Heart left ventricle (tissue), 16 donors: ENCODE results near the gene ZNF575. TPM values are rescaled to one million over a fixed set of nuclear protein-coding genes. Genes with fewer than 3 reads are reported as not detected.

Experiments used
- ATAC-seq, 4 donors: fragments of 200-7000 bp; cut with Tn5 transposase; one replicate each; pipeline ENCODE4 v1.9.1; 2020 to 2022; ENCODE audit warnings: moderate library complexity in 4 of 4, mild to moderate bottlenecking in 3 of 4, moderate number of reproducible peaks in 1 of 4
- DNase-seq, 5 donors: peaks; one replicate each; pipeline ENCODE4 v3.0.0-alpha.2; 2020
- H3K27ac ChIP-seq, 12 donors: fragments of 200-600 bp; sonication (generic) in 4 of 12; one replicate each; pipeline versions ENCODE4 v1.5.0 to v1.8.0; 2016 to 2022; ENCODE audit warnings: mild to moderate bottlenecking in 2 of 12
- H3K27me3 ChIP-seq, 9 donors: fragments of 200-600 bp; sonication (generic) in 2 of 9; one replicate each; pipeline versions ENCODE4 v1.5.1 to v1.8.0; 2016 to 2022; ENCODE audit warnings: mild to moderate bottlenecking in 3 of 9
- H3K36me3 ChIP-seq, 9 donors: fragments of 200-600 bp; sonication (generic) in 2 of 9; one replicate each; pipeline versions ENCODE4 v1.5.0 to v1.8.0; 2018 to 2022; ENCODE audit warnings: mild to moderate bottlenecking in 2 of 9
- H3K4me1 ChIP-seq, 12 donors: fragments of 200-600 bp; sonication (generic) in 4 of 12; one replicate each; pipeline versions ENCODE4 v1.5.0 to v1.8.0; 2016 to 2022; ENCODE audit warnings: mild to moderate bottlenecking in 3 of 12
- H3K4me3 ChIP-seq, 12 donors: fragments of 200-600 bp; sonication (generic) in 4 of 12; one replicate each; pipeline versions ENCODE4 v1.5.0 to v1.8.0; 2017 to 2022; ENCODE audit warnings: mild to moderate bottlenecking in 9 of 12, moderate library complexity in 4 of 12
- H3K9me3 ChIP-seq, 12 donors: fragments of 200-600 bp; sonication (generic) in 4 of 12; one replicate each; pipeline versions ENCODE4 v1.5.0 to v1.8.0; 2016 to 2022; ENCODE audit warnings: mild to moderate bottlenecking in 1 of 12
- CTCF ChIP-seq, 12 donors: fragments of 200-600 bp; sonication (generic) in 4 of 12; IDR thresholded peaks; one replicate each; pipeline versions ENCODE4 v1.5.0 to v1.8.0; 2018 to 2022; ENCODE audit warnings: antibody characterized with exemption in 12 of 12, mild to moderate bottlenecking in 5 of 12
- POLR2A ChIP-seq, 2 donors: fragments of 450-650 bp; IDR thresholded peaks; one replicate each; pipeline ENCODE4 v1.6.1; 2017; ENCODE audit warnings: antibody characterized with exemption in 2 of 2, mild to moderate bottlenecking in 2 of 2, moderate library complexity in 2 of 2
- WGBS, 4 donors: extraction: QIAGEN DNeasy Blood & Tissue Kit in 2 of 4; methylation state at CpG; one replicate each; pipeline versions ENCODE4 v1.1.5 to v1.1.7; 2013 to 2018; 5-methylcytosine and 5-hydroxymethylcytosine counted together
- intact Hi-C, 10 donors: fragments of 100-400 bp; cut with DNase I; formaldehyde crosslinking; loops; one replicate each; pipeline versions ENCODE4 v1.11.1 to v1.14.2; 2022
- polyA plus RNA-seq, 2 donors: library from polyadenylated mRNA; stranded (reverse); fragments of 200-250 nt; gene quantifications; one replicate each; pipeline ENCODE4 v1.2.3, GENCODE V29; 2013
- total RNA-seq, 9 donors: library from RNA; depleted of rRNA in 2 of 9; stranded (reverse); fragments of >200 nt in 2 of 9; fragmentation: NEBNext Ultra II Directional in 3 of 9; extraction: Animal tissue kit (Norgen Biotek cat#: 25700) in 3 of 9; gene quantifications; one replicate each; pipeline versions ENCODE4 v1.1.0 to v1.2.4, GENCODE V29; 2016 to 2023
- donor health status: ischemic (EF 13 %, LVEDD 7.1; RV severe dilation, severe dysfunction).
- donor health status: healthy with polysubstance abuse.
- donor health status: DM: no; HTN: yes; CAD: no.
- donor health status: DM: no; HTN: no; CAD: no.
- donor health status: ischemic (EF 25% LVEDD 6.9; RV normal size, moderate dysfunction).
- donor health status: ischemic (EF 25% LVEDD 5.7; RV mildly dilated, moderate dysfunction).
- donor health status: healthy.
- donor health status: DM: yes; HTN: yes; CAD: no.
- donor health status: ischemic (EF 35%, LVEDD 5.7; RV mildly dilated, moderate dysfunction).
- donor health status: nonischemic (EF 11% LVEDD 7.7; RV severe dilation, severe dysfunction).
- donor health status: DM: yes; HTN: yes; CAD: no.
- donor health status: PGD.
- donor health status: ischemic (EF 29% LVEDD 5.4; RV normal size, mild dysfunction).
- donor health status: nonischemic (EF 23%, LVEDD 6.1; RV moderate dilation, normal function).

ZNF575 gene
- total and polyA plus RNA-seq, 11 donors, result 0.38 to 1.9 (median 1.2) TPM; not detected in 2

- Histone ChIP-seq H3K27me3 (no peaks in the 10 kb centered on the region), H3K4me3 (peak overlapping the region in 1 of 12 donors; percentile 64), H3K36me3 (peaks cover 0 to 27% (median 20%) of the 10 kb centered on the region in 9 donors), H3K27ac (peak overlapping the region in 6 of 12 donors; percentile 84 to 94 (median 90)), H3K9me3 (peaks cover 0 to 13% (median 10%) of the 10 kb centered on the region in 12 donors), H3K4me1 (peaks cover 0 to 25% (median 12%) of the 10 kb centered on the region in 12 donors)
- DNase-seq, result peak; percentile 58 to 81 (median 79)
- WGBS, 4 donors, result 53 to 77% (median 62%) methylated on average over 49 to 62 of the region's 62 CpGs
- peak in 2 of 4 donors; percentile 7 to 15 for ATAC-seq
- intact Hi-C loops, result loop anchor here in 7 of 10 donors (1.0 to 10.0 kb wide), 8 partner anchors 39 to 250 kb away; partner anchors contain the start of genes IRGQ (in 3 of the 7), ZNF576 (in 3 of the 7) and KCNN4 (in 1 of the 7)
- TF ChIP-seq CTCF (IDR thresholded peaks at IDR 0.05), result peak; percentile 30 to 68 (median 55)
- TF ChIP-seq POLR2A (IDR thresholded peaks at IDR 0.05), result no peak
These were observed 2.1 kb downstream of the ZNF575 start for GRCh38 chr19:43534816-43535761.

- no peaks in the 10 kb centered on the region for H3K27me3 ChIP-seq
- H3K4me1 ChIP-seq, result peaks cover 0 to 17% (median 5%) of the 10 kb centered on the region in 12 donors
- TF ChIP-seq CTCF (IDR thresholded peaks at IDR 0.05) (no peak), POLR2A (IDR thresholded peaks at IDR 0.05) (no peak)
- intact Hi-C loops, result loop anchor here in 5 of 10 donors (5.0 to 10.0 kb wide), 4 partner anchors 56 to 246 kb away; partner anchors contain the start of genes IRGQ (in 1 of the 5), KCNN4 (in 1 of the 5) and ZNF576 (in 1 of the 5)
- no peak overlapping the region for H3K27ac ChIP-seq
- H3K9me3 ChIP-seq, result peaks cover 0 to 13% (median 10%) of the 10 kb centered on the region in 12 donors
- H3K4me3 ChIP-seq, result no peak overlapping the region
- no peak for DNase-seq
- peaks cover 0 to 65% (median 54%) of the 10 kb centered on the region in 9 donors for H3K36me3 ChIP-seq
- ATAC-seq, result no peak
These were observed 5.9 kb downstream of the ZNF575 start for GRCh38 chr19:43538922-43539321.

- TF ChIP-seq CTCF (IDR thresholded peaks at IDR 0.05) (no peak), POLR2A (IDR thresholded peaks at IDR 0.05) (no peak)
- Histone ChIP-seq H3K27me3 (no peaks in the 10 kb centered on the region), H3K4me3 (no peak overlapping the region), H3K4me1 (peaks cover 0 to 6% (median 2%) of the 10 kb centered on the region in 12 donors), H3K36me3 (peaks cover 0 to 78% (median 67%) of the 10 kb centered on the region in 9 donors), H3K27ac (no peak overlapping the region), H3K9me3 (peaks cover 0 to 13% (median 10%) of the 10 kb centered on the region in 12 donors)
- intact Hi-C loops, result no loop called here
- ATAC-seq, result no peak
- WGBS, 4 donors, result 93 to 97% (median 96%) methylated on average over 3 of the region's 3 CpGs
- no peak for DNase-seq
These were observed 7.4 kb downstream of the ZNF575 start for GRCh38 chr19:43540381-43540780.
